ENCODE measurements around the gene SPNS1.
"Not testable (repeated sequence)": the region's sequence is repeated elsewhere in the genome, so short reads cannot be mapped to it uniquely, and the experiment has no call there.

SPNS1 gene

GRCh38 chr16:28998837-28999236 lies 24.3 kb downstream of the SPNS1 start:
- H3K27me3 ChIP-seq (ENCODE audit: control insufficient read depth, insufficient read depth, low read length): no peaks in the 10 kb centered on the region
- no peaks in the 10 kb centered on the region for H3K4me1 ChIP-seq (ENCODE audit: control insufficient read depth, insufficient read depth, low read length)
- H3K36me3 ChIP-seq (ENCODE audit: control insufficient read depth, insufficient read depth, low read length): no peaks in the 10 kb centered on the region
- no peaks in the 10 kb centered on the region for H3K9me3 ChIP-seq (ENCODE audit: control insufficient read depth, insufficient read depth, low read length)
- H3K9ac ChIP-seq (ENCODE audit: low read depth, low read length): no peak overlapping the region
- H3K4me3 ChIP-seq (ENCODE audit: low read depth, low read length): no peak overlapping the region

- Histone ChIP-seq H3K9me3 (ENCODE audit: control insufficient read depth, insufficient read depth, low read length) (no peaks in the 10 kb centered on the region), H3K36me3 (ENCODE audit: control insufficient read depth, insufficient read depth, low read length) (no peaks in the 10 kb centered on the region), H3K27me3 (ENCODE audit: control insufficient read depth, insufficient read depth, low read length) (no peaks in the 10 kb centered on the region), H3K4me3 (ENCODE audit: low read depth, low read length) (no peak overlapping the region), H3K9ac (ENCODE audit: low read depth, low read length) (no peak overlapping the region), H3K4me1 (ENCODE audit: control insufficient read depth, insufficient read depth, low read length) (no peaks in the 10 kb centered on the region)
These were observed 25.0 kb downstream of the SPNS1 start for GRCh38 chr16:28999577-28999976.

- Histone ChIP-seq H3K36me3 (ENCODE audit: control insufficient read depth, insufficient read depth, low read length) (no peaks in the 10 kb centered on the region), H3K9ac (ENCODE audit: low read depth, low read length) (no peak overlapping the region), H3K27me3 (ENCODE audit: control insufficient read depth, insufficient read depth, low read length) (no peaks in the 10 kb centered on the region), H3K4me3 (ENCODE audit: low read depth, low read length) (no peak overlapping the region), H3K4me1 (ENCODE audit: control insufficient read depth, insufficient read depth, low read length) (no peaks in the 10 kb centered on the region), H3K9me3 (ENCODE audit: control insufficient read depth, insufficient read depth, low read length) (no peaks in the 10 kb centered on the region)
These were observed 25.4 kb downstream of the SPNS1 start for GRCh38 chr16:29000019-29000418.

DNA sequence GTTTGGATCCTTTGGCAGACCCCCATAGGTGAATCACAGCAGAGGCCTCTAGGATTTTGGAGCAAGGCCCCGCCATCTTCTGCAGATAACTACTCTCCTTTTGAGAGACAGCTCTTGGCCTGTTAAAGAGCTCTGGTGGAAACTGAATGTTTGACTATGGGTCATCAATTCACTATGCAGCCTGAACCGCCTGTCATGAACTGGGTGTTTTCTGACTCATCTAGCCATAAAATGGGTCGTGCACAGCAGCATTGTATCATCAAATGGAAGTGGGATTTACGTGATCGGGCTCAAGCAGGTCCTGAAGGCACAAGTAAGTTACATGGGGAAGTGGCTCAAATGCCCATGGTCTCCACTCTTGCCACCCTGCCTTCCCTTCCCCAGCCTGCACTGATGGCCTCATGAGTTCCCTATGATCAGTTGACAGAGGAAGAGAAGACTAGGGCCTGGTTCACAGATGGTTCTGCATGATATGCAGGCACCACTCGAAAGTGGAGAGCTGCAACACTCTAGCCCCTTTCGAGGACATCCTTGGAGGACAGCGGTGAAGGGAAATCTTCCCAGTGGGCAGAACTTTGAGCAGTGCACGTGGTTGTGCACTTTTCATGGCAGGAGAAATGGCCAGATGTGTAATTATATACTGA lies 30.0 kb downstream of the SPNS1 start:
- not testable (repeated sequence) for H3K27me3 ChIP-seq (ENCODE audit: control insufficient read depth, insufficient read depth, low read length); H3K36me3 ChIP-seq (ENCODE audit: control insufficient read depth, insufficient read depth, low read length)

DNA sequence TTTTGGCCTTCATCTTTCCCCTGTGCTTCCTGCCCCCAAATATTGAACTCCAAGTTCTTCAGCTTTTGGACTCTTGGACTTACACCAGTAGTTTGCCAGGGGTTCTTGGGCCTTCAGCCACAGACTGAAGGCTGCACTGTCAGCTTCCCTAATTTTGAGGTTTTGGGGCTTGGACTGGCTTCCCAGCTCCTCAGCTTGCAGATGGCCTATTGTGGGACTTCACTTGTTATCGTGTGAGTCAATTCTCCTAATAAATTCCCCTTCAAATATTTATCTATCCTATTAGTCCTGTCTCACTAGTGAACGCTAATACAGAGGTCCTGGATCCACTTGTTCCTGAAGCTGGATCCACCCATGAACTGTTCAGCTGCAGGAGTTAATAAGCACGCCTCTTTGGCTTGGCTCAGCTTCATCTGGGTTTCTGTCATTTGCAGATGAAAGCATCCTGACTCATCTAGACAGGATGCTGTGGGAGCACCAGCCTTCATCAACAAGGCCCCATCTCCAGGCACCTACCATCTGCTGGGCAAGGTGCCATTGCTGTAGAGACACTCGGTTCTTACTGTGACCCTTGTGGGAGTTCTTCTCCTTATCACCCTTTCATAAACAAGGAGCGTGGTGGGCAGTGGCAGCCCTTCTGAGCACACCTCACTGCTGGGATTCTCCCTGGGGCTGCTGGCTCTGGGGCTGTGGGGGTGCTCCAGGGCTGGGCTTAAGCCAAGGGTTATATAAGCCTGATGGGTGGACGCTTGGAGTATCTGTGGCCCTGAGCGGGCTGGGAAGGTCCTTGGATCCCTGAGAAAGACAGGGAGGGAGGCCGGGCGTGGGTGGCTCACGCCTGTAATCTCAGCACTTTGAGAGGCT lies 33.4 kb downstream of the SPNS1 start:
- no peak overlapping the region for H3K9ac ChIP-seq (ENCODE audit: low read depth, low read length)
- no peaks in the 10 kb centered on the region for H3K9me3 ChIP-seq (ENCODE audit: control insufficient read depth, insufficient read depth, low read length)
- H3K4me3 ChIP-seq (ENCODE audit: low read depth, low read length): no peak overlapping the region
- H3K27me3 ChIP-seq (ENCODE audit: control insufficient read depth, insufficient read depth, low read length): no peaks in the 10 kb centered on the region
- no peaks in the 10 kb centered on the region for H3K4me1 ChIP-seq (ENCODE audit: control insufficient read depth, insufficient read depth, low read length)
- H3K36me3 ChIP-seq (ENCODE audit: control insufficient read depth, insufficient read depth, low read length): no peaks in the 10 kb centered on the region

More for the DNA sequence above, 30.0 kb downstream of the SPNS1 start:
- H3K9ac ChIP-seq (ENCODE audit: low read depth, low read length); H3K4me3 ChIP-seq (ENCODE audit: low read depth, low read length); H3K4me1 ChIP-seq (ENCODE audit: control insufficient read depth, insufficient read depth, low read length); H3K9me3 ChIP-seq (ENCODE audit: control insufficient read depth, insufficient read depth, low read length): not testable (repeated sequence)

DNA sequence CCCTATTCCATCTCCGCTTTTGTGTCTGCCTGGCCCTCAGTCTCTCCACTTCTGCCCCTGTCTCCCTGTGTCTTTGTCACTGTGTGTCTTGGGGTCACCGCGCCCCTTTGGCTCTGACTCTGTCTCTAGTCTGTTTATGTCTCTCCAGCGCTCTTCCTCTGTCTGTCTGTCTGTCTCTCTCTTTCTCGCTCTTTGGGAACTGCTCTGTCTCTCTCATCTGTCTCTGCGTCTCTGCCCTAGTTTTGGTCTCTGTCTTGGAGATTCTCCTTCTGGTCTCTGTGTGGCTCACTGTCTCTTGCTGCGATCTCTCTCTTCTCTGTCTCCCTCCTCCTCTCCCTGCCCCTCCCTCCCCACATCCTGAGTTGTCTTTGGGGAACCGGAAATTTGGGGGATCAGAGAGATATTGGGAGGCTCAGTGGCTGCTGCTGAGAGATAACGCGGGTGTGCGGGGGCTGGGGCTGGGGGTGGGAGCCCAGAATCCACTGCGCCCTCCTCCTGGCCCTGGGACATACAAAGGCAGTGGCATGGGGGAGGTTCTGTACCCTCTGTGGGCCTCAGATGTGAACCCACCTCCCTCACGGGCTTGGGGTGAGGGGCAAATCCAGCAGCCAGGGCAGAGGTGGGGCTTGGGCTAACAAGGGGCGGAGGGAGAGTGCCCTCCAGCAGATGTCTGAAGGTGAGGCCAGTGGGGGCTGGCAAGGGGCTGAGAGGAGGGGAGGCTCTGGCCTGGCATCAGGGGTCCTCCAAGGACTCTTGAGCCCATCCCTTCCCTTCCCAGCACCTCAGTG lies 34.7 kb downstream of the SPNS1 start:
- no peak overlapping the region for H3K4me3 ChIP-seq (ENCODE audit: low read depth, low read length)
- no peaks in the 10 kb centered on the region for H3K27me3 ChIP-seq (ENCODE audit: control insufficient read depth, insufficient read depth, low read length)
- no peak overlapping the region for H3K9ac ChIP-seq (ENCODE audit: low read depth, low read length)
- no peaks in the 10 kb centered on the region for H3K9me3 ChIP-seq (ENCODE audit: control insufficient read depth, insufficient read depth, low read length)
- H3K4me1 ChIP-seq (ENCODE audit: control insufficient read depth, insufficient read depth, low read length): no peaks in the 10 kb centered on the region
- H3K36me3 ChIP-seq (ENCODE audit: control insufficient read depth, insufficient read depth, low read length): no peaks in the 10 kb centered on the region

DNA sequence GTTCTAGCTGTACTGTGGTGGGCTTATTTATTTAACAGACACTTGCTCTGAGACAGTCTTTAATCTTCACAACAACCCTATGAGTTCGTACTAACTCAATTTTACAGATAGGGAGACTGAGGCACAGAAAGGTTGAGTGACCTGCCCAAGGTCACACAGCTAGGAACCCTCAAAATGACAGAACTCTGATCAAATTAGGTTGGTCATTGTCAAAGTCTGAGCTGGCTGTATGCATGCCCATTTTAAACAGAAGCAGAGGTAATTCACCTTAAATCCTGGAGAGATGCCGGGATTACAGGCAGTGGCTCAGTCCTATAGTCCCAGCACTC lies 35.2 kb downstream of the SPNS1 start:
- H3K9ac ChIP-seq (ENCODE audit: low read depth, low read length): no peak overlapping the region
- no peaks in the 10 kb centered on the region for H3K36me3 ChIP-seq (ENCODE audit: control insufficient read depth, insufficient read depth, low read length)
- no peaks in the 10 kb centered on the region for H3K4me1 ChIP-seq (ENCODE audit: control insufficient read depth, insufficient read depth, low read length)
- H3K27me3 ChIP-seq (ENCODE audit: control insufficient read depth, insufficient read depth, low read length): no peaks in the 10 kb centered on the region
- H3K9me3 ChIP-seq (ENCODE audit: control insufficient read depth, insufficient read depth, low read length): no peaks in the 10 kb centered on the region
- H3K4me3 ChIP-seq (ENCODE audit: low read depth, low read length): no peak overlapping the region

DNA sequence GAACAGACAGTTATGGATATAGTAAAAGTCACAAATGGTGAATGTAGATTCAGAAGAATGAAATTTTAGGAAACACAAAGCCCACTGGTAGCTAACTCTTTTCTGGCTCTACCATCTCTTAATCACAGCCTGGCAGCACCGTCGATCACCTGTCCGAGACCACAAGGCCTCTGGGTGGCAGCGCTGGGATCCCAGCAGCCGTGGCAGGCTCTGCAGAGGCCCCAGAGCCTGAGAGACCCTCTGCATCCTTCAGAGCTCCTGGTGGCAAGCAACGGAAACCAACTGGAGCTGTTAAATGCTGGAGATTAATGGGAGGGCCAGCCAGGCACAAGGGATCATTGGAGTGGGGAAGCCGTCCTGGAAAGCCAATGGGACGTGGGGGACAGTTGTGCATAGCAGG lies 36.5 kb downstream of the SPNS1 start:
- Histone ChIP-seq H3K4me1 (ENCODE audit: control insufficient read depth, insufficient read depth, low read length) (no peaks in the 10 kb centered on the region), H3K9ac (ENCODE audit: low read depth, low read length) (no peak overlapping the region), H3K9me3 (ENCODE audit: control insufficient read depth, insufficient read depth, low read length) (no peaks in the 10 kb centered on the region), H3K27me3 (ENCODE audit: control insufficient read depth, insufficient read depth, low read length) (no peaks in the 10 kb centered on the region), H3K36me3 (ENCODE audit: control insufficient read depth, insufficient read depth, low read length) (no peaks in the 10 kb centered on the region), H3K4me3 (ENCODE audit: low read depth, low read length) (no peak overlapping the region)

GRCh38 chr16:29011851-29012250 lies 37.3 kb downstream of the SPNS1 start:
- Histone ChIP-seq H3K9ac (ENCODE audit: low read depth, low read length) (no peak overlapping the region), H3K9me3 (ENCODE audit: control insufficient read depth, insufficient read depth, low read length) (no peaks in the 10 kb centered on the region), H3K27me3 (ENCODE audit: control insufficient read depth, insufficient read depth, low read length) (no peaks in the 10 kb centered on the region), H3K4me1 (ENCODE audit: control insufficient read depth, insufficient read depth, low read length) (no peaks in the 10 kb centered on the region), H3K36me3 (ENCODE audit: control insufficient read depth, insufficient read depth, low read length) (no peaks in the 10 kb centered on the region), H3K4me3 (ENCODE audit: low read depth, low read length) (no peak overlapping the region)

GRCh38 chr16:29012913-29013553 lies 38.5 kb downstream of the SPNS1 start:
- Histone ChIP-seq H3K4me1 (ENCODE audit: control insufficient read depth, insufficient read depth, low read length) (no peaks in the 10 kb centered on the region), H3K4me3 (ENCODE audit: low read depth, low read length) (no peak overlapping the region), H3K9me3 (ENCODE audit: control insufficient read depth, insufficient read depth, low read length) (no peaks in the 10 kb centered on the region), H3K9ac (ENCODE audit: low read depth, low read length) (no peak overlapping the region), H3K36me3 (ENCODE audit: control insufficient read depth, insufficient read depth, low read length) (no peaks in the 10 kb centered on the region), H3K27me3 (ENCODE audit: control insufficient read depth, insufficient read depth, low read length) (no peaks in the 10 kb centered on the region)

DNA sequence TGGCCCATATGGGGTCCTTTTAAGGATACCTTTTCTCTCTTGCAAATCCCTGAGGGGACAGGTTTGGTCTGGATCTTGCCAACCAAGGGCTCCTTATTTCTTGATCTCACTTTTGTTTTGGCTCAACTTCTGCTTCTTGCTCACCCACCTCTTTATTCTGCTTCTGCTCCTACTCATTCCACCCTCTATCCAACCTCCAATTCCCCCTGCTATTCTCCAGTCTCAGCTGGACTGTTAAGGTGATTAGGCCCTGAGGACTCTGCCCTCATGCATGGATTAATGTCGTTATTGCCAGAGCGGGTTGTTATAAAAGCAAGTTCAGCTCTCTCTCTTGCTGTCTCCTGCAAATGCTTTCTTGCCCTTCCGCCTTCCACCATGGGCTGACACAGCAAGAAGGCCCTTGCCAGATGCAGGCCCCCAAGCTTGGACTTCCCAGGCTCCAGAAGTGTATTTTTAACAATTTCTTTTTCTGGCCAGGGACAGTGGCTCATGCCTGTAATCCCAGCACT lies 40.0 kb downstream of the SPNS1 start:
- Histone ChIP-seq H3K4me3 (ENCODE audit: low read depth, low read length) (no peak overlapping the region), H3K9me3 (ENCODE audit: control insufficient read depth, insufficient read depth, low read length) (no peaks in the 10 kb centered on the region), H3K27me3 (ENCODE audit: control insufficient read depth, insufficient read depth, low read length) (no peaks in the 10 kb centered on the region), H3K36me3 (ENCODE audit: control insufficient read depth, insufficient read depth, low read length) (no peaks in the 10 kb centered on the region), H3K9ac (ENCODE audit: low read depth, low read length) (no peak overlapping the region), H3K4me1 (ENCODE audit: control insufficient read depth, insufficient read depth, low read length) (no peaks in the 10 kb centered on the region)
